Measurements from ENCODE around the gene GLIPR2. TPM values are rescaled to one million over a fixed set of nuclear protein-coding genes. Genes with fewer than 3 reads are reported as not detected.
A peak's percentile ranks its signal among the peaks of the same experiment; 100 is the strongest.

The GLIPR2 gene
- total RNA-seq, 1 donor from 2014 or later: 6.3 TPM

DNA sequence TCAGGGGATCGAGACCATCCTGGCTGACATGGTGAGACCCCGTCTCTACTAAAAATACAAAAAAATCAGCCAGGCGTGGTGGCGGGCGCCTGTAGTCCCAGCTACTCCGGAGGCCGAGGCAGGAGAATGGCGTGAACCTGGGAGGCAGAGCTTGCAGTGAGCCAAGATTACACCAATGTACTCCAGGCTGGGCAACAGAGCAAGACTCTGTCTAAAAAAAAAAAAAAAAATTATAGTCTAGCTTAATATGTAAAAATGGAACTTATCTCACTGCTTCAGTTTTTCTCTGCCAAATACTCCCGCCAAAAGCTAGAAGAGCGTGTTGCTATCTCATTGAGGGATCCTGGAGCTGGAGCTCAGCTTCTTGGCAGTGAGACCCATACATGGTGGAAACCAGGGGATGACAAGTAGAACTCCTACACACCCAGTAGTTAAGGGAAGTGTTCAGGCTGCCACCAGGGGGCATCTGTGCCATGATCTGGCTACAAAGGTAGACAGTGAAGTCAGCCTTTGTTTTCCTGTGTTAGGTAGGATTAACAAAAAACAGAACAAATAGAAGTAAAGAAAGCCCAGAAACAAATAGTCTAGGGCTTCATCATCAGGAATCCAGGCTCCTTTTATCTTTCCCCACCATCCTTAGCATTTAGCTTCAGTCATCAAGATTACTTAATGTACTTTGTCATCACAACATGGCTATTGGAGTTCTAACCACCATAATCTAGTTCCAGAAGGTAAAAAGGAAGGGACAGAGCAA, 33.6 kb upstream of the GLIPR2 start:
- Mint-ChIP-seq H3K27me3 (ENCODE audit: unreplicated experiment) (no peaks in the 10 kb centered on the region), H3K27ac (ENCODE audit: unreplicated experiment) (peak overlapping the region; percentile 88), H3K9me3 (ENCODE audit: unreplicated experiment) (no peaks in the 10 kb centered on the region), H3K4me1 (ENCODE audit: unreplicated experiment) (peaks cover 5% of the 10 kb centered on the region), H3K4me3 (ENCODE audit: unreplicated experiment) (no peak overlapping the region), H3K36me3 (ENCODE audit: low read depth, unreplicated experiment) (peaks cover 9% of the 10 kb centered on the region)
- peak; percentile 81 for DNase-seq (ENCODE audit: low spot score)
- TF ChIP-seq, protein P1, sequence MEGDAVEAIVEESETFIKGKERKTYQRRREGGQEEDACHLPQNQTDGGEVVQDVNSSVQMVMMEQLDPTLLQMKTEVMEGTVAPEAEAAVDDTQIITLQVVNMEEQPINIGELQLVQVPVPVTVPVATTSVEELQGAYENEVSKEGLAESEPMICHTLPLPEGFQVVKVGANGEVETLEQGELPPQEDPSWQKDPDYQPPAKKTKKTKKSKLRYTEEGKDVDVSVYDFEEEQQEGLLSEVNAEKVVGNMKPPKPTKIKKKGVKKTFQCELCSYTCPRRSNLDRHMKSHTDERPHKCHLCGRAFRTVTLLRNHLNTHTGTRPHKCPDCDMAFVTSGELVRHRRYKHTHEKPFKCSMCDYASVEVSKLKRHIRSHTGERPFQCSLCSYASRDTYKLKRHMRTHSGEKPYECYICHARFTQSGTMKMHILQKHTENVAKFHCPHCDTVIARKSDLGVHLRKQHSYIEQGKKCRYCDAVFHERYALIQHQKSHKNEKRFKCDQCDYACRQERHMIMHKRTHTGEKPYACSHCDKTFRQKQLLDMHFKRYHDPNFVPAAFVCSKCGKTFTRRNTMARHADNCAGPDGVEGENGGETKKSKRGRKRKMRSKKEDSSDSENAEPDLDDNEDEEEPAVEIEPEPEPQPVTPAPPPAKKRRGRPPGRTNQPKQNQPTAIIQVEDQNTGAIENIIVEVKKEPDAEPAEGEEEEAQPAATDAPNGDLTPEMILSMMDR (IDR thresholded peaks at IDR 0.05; ENCODE audit: unreplicated experiment): peak; percentile 72

DNA sequence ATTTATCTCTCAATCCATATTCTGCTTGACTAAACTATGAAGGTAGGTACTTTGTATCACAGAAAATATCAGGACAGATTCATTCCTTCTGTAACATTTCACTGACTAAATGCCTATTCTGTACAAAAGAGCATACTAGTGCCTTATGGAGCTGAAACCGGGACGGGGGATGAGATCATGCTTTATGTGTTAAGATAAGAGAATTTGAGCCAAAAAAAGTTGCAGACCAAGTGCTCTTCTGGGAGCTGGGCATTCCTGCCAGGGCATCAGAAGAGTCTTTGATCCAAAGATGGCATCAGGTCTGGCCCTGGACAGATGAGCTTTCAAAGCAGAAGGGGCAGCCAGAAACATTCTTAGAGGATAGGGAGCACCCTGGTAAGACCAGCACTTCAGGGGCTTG, 27.5 kb upstream of the GLIPR2 start:
- no peak overlapping the region for H3K27ac Mint-ChIP-seq (ENCODE audit: unreplicated experiment)

DNA sequence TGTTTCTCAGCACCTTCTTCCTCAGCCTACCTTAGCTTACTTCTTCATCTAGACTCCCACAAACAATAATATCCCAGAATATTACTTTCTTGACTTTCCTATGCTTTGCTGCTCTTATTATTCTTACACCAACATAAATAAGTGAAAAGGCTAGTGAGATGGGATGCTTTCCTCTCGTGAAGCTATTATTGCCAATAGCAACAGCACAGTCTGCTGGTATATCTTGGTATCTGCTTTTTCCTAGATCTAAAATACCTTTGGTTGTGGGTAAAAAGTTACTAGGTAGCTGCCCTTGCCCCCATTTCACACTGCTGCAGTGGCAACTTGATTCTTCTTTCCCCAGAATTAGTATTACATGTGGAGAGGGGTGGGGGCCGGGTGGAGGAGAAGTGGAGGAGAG, 26.1 kb upstream of the GLIPR2 start:
- Mint-ChIP-seq H3K27ac (ENCODE audit: unreplicated experiment) (no peak overlapping the region), H3K36me3 (ENCODE audit: low read depth, unreplicated experiment) (peaks cover 9% of the 10 kb centered on the region), H3K4me1 (ENCODE audit: unreplicated experiment) (no peaks in the 10 kb centered on the region), H3K9me3 (ENCODE audit: unreplicated experiment) (no peaks in the 10 kb centered on the region), H3K27me3 (ENCODE audit: unreplicated experiment) (peaks cover 1% of the 10 kb centered on the region), H3K4me3 (ENCODE audit: unreplicated experiment) (no peak overlapping the region)
- DNase-seq (ENCODE audit: low spot score): no peak
- TF ChIP-seq, protein P1 (IDR thresholded peaks at IDR 0.05; ENCODE audit: unreplicated experiment): no peak

More for the DNA sequence above, 27.5 kb upstream of the GLIPR2 start:
- DNase-seq (ENCODE audit: low spot score): no peak
- Mint-ChIP-seq H3K4me1 (ENCODE audit: unreplicated experiment) (no peaks in the 10 kb centered on the region), H3K36me3 (ENCODE audit: low read depth, unreplicated experiment) (peaks cover 15% of the 10 kb centered on the region), H3K9me3 (ENCODE audit: unreplicated experiment) (no peaks in the 10 kb centered on the region), H3K4me3 (ENCODE audit: unreplicated experiment) (peak overlapping the region; percentile 74), H3K27me3 (ENCODE audit: unreplicated experiment) (peaks cover 1% of the 10 kb centered on the region)
- TF ChIP-seq, protein P1 (IDR thresholded peaks at IDR 0.05; ENCODE audit: unreplicated experiment): no peak

DNA sequence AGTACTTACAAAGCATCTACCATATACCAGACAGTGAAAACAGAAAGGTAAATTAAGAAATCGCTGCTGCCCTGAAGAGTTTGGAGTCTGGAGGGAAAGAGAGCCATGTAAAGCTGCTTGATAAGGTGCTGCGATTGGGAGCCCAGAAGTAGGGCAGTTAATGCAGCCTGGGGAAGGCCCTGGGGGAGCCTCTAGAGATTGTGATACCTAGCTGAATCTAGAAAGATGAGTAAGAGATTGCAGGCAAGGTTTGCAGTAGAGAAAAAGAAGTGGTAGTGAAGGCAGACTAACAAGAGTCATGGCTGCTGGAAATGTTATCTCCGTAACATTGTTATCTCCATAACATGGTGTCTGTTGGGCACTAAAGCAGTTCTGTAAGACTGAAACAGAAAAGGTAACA, 24.0 kb upstream of the GLIPR2 start:
- Mint-ChIP-seq H3K4me3 (ENCODE audit: unreplicated experiment) (no peak overlapping the region), H3K4me1 (ENCODE audit: unreplicated experiment) (no peaks in the 10 kb centered on the region), H3K27me3 (ENCODE audit: unreplicated experiment) (peaks cover 1% of the 10 kb centered on the region), H3K36me3 (ENCODE audit: low read depth, unreplicated experiment) (peaks cover 22% of the 10 kb centered on the region), H3K9me3 (ENCODE audit: unreplicated experiment) (no peaks in the 10 kb centered on the region), H3K27ac (ENCODE audit: unreplicated experiment) (no peak overlapping the region)
- TF ChIP-seq, protein P1 (IDR thresholded peaks at IDR 0.05; ENCODE audit: unreplicated experiment): no peak
- DNase-seq (ENCODE audit: low spot score): no peak

DNA sequence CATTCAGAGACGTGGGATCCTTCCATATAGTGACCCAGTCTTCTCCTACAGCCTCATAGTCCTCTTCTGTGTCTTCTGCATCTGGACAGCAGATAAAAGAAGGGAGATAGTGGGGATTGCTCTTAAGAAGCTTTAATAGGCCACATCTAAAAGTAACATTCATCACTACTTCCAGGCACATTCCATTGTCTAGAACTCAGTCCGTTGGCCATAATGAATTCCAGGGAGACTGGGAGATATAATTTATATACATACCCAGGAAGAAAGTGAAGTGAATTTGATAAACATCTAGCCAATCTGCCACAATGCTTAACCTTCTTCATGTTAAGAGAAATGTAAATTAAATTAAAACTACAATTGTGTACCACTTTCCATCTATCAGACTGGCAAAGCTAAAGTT, 22.5 kb upstream of the GLIPR2 start:
- H3K36me3 Mint-ChIP-seq (ENCODE audit: low read depth, unreplicated experiment): peaks cover 29% of the 10 kb centered on the region

More for the DNA sequence above, 22.5 kb upstream of the GLIPR2 start:
- Mint-ChIP-seq H3K4me1 (ENCODE audit: unreplicated experiment) (no peaks in the 10 kb centered on the region), H3K27ac (ENCODE audit: unreplicated experiment) (no peak overlapping the region), H3K9me3 (ENCODE audit: unreplicated experiment) (no peaks in the 10 kb centered on the region), H3K27me3 (ENCODE audit: unreplicated experiment) (peaks cover 1% of the 10 kb centered on the region), H3K4me3 (ENCODE audit: unreplicated experiment) (no peak overlapping the region)
- no peak for DNase-seq (ENCODE audit: low spot score)
- TF ChIP-seq, protein P1 (IDR thresholded peaks at IDR 0.05; ENCODE audit: unreplicated experiment): no peak
